GM12878 (cell line): ENCODE data around the gene SLC26A11. TPM values are rescaled to one million over a fixed set of nuclear protein-coding genes. Genes with fewer than 3 reads are reported as not detected.

Experiments
- ATAC-seq: fragments of 200-7000 bp; cut with Tn5 transposase; 3 replicates; pipeline ENCODE4 v1.9.1; 2020; ENCODE audit warnings: mild to moderate bottlenecking, moderate library complexity
- BruUV-seq: library from RNA; stranded (reverse); fragments of 400-500 nt; replicated peaks from 2 replicates; lab custom pipeline; 2021; lab: Mats Ljungman, UMichigan
- CTCF ChIA-PET: fragments of 300-600 bp; sonication (Branson Sonifier 250); formaldehyde crosslinking; extraction: SDS; loops from one replicate; lab custom pipeline; 2021; ENCODE audit warnings: inconsistent platforms; lab: Yijun Ruan, JAX
- POLR2A ChIA-PET: fragments of 350-600 bp; formaldehyde crosslinking; extraction: SDS; loops from one replicate; lab custom pipeline; 2021; ENCODE audit warnings: inconsistent platforms; lab: Charles Lee
- RAD21 ChIA-PET: fragments of 300-600 bp; sonication (Branson Sonifier 250); formaldehyde crosslinking; loops from one replicate; lab custom pipeline; 2023; ENCODE audit warnings: antibody characterized with exemption; ENCODE audit not compliant: unreplicated experiment; lab: Charles Lee
- SMC1A ChIA-PET: fragments of 300-600 bp; sonication (Branson Sonifier 250); formaldehyde crosslinking; loops from one replicate; lab custom pipeline; 2023; ENCODE audit not compliant: unreplicated experiment, uncharacterized antibody; lab: Charles Lee
- DNase-seq: peaks from one replicate; pipeline ENCODE4 v3.0.0-alpha.2; 2011; ENCODE audit warnings: low read depth, low spot score
- FAIRE-seq: peaks from 3 replicates; lab custom pipeline; 2011; peaks lifted over from hg19 to GRCh38; lab: Jason Lieb, UNC
- H2AFZ ChIP-seq: 2 replicates; pipeline ENCODE4 v1.6.0; 2011; ENCODE audit warnings: low read depth, low read length, control low read depth; ENCODE audit not compliant: control insufficient read depth
- H3K27ac ChIP-seq: 2 replicates; pipeline ENCODE4 v1.5.1; 2011; ENCODE audit warnings: control low read depth; ENCODE audit not compliant: control insufficient read depth, insufficient read depth
- H3K27me3 ChIP-seq, 2 experiments: replicated peaks in 1 of 2; 2 replicates each; pipeline versions ENCODE4 v1.6.0 to v1.6.1; 2011; ENCODE audit warnings: low read length in 1 of 2; ENCODE audit not compliant: control insufficient read depth in 2 of 2, insufficient read depth in 2 of 2
- H3K36me3 ChIP-seq, 2 experiments: 2 replicates each; pipeline ENCODE4 v1.5.1; 2011; ENCODE audit warnings: low read length in 1 of 2; ENCODE audit not compliant: control insufficient read depth in 2 of 2, insufficient read depth in 2 of 2
- H3K4me1 ChIP-seq: 2 replicates; pipeline ENCODE4 v1.6.1; 2011; ENCODE audit warnings: mild to moderate bottlenecking, low read length, moderate library complexity, mixed read lengths; ENCODE audit not compliant: control insufficient read depth, insufficient read depth
- H3K4me2 ChIP-seq: 2 replicates; pipeline ENCODE4 v1.6.0; 2011; ENCODE audit warnings: control low read depth; ENCODE audit not compliant: control insufficient read depth, insufficient read depth
- H3K4me3 ChIP-seq: fragments of 200-600 bp; sonication (generic); 2 replicates; pipeline ENCODE4 v1.5.1; 2016
- H3K79me2 ChIP-seq: 2 replicates; pipeline ENCODE4 v1.6.0; 2011; ENCODE audit warnings: low read length; ENCODE audit not compliant: control insufficient read depth, insufficient read depth
- H3K9ac ChIP-seq: 2 replicates; pipeline ENCODE4 v1.8.0; 2011; ENCODE audit warnings: low read length, control low read depth, mixed read lengths; ENCODE audit not compliant: control insufficient read depth, insufficient read depth
- H3K9me3 ChIP-seq: replicated peaks from 3 replicates; pipeline ENCODE4 v1.5.1; 2011; ENCODE audit warnings: mild to moderate bottlenecking, low read length; ENCODE audit not compliant: control insufficient read depth, insufficient read depth
- H4K20me1 ChIP-seq: 2 replicates; pipeline ENCODE4 v1.6.0; 2011; ENCODE audit not compliant: control insufficient read depth, insufficient read depth
- BMI1 ChIP-seq: fragments of 450-650 bp; IDR thresholded peaks from 2 replicates; pipeline ENCODE4 v1.6.1; 2016; ENCODE audit warnings: mild to moderate bottlenecking, moderate library complexity, borderline replicate concordance
- JUNB ChIP-seq: IDR thresholded peaks from 2 replicates; pipeline ENCODE4 v1.6.1; 2016; ENCODE audit warnings: antibody characterized with exemption, mild to moderate bottlenecking
- NRF1 ChIP-seq: conservative IDR thresholded peaks from 2 replicates; pipeline ENCODE4 v1.6.1; 2011; ENCODE audit warnings: mild to moderate bottlenecking, low read depth, low read length, improper control_type of control experiment
- PAX5 ChIP-seq: IDR thresholded peaks from 2 replicates; pipeline ENCODE4 v1.6.1; 2011; ENCODE audit warnings: low read depth, low read length, borderline replicate concordance
- POLR2AphosphoS5 ChIP-seq: IDR thresholded peaks from 2 replicates; pipeline ENCODE4 v1.6.1; 2011; ENCODE audit warnings: mild to moderate bottlenecking, low read length, inconsistent platforms
- WGBS: methylation state at CpG from one replicate; pipeline ENCODE4 v1.1.6; 2016; ENCODE audit warnings: low lambda C conversion rate; ENCODE audit not compliant: insufficient replicate concordance, insufficient coverage; ENCODE audit errors: missing lambda C conversion rate; 5-methylcytosine and 5-hydroxymethylcytosine counted together
- in situ Hi-C: fragments of 300-500 bp; cut with MboI; formaldehyde crosslinking; loops from 9 replicates; pipeline ENCODE4 v1.14.3; 2018; ENCODE audit warnings: mixed read lengths
- intact Hi-C: fragments of 100-400 bp; cut with micrococcal nuclease; formaldehyde crosslinking; loops from one replicate; pipeline ENCODE4 v1.14.2; 2022; ENCODE audit not compliant: unreplicated experiment
- polyA plus RNA-seq, 11 experiments: library from polyadenylated mRNA; depleted of rRNA in 4 of 11; unstranded in 6 of 11; stranded (reverse) in 5 of 11; fragments of >200 nt; fragmentation: Nextera tagmentation in 4 of 11; fragmentation: Illumina TruSeq in 1 of 11; extraction: Ambion mirVana in 4 of 11; extraction: Trizol in 1 of 11; gene quantifications; 1 replicate in 1 of 11; 2 replicates in 10 of 11; pipeline versions ENCODE4 v1.2.1 to v1.2.3, GENCODE V29; 2011 to 2016; ENCODE audit warnings: inconsistent platforms in 2 of 11, missing spikeins in 2 of 11, low read depth in 1 of 11
- total RNA-seq, 4 experiments: library from RNA; depleted of rRNA in 3 of 4; stranded (reverse); fragments of >200 nt in 3 of 4; fragmentation: Illumina TruSeq in 1 of 4; extraction: Trizol in 1 of 4; gene quantifications; 2 replicates each; pipeline versions ENCODE4 v1.2.1 to v1.2.3, GENCODE V29; 2013 to 2021
- TF ChIP-seq, protein P1 (sequence below): IDR thresholded peaks from 2 replicates; pipeline ENCODE4 v1.6.1; 2011; ENCODE audit warnings: low read depth, low read length, improper control_type of control experiment, borderline replicate concordance
- TF ChIP-seq, protein P2 (sequence below): IDR thresholded peaks from 2 replicates; pipeline ENCODE4 v1.6.1; 2012; ENCODE audit warnings: low read depth, low read length, improper control_type of control experiment
- TF ChIP-seq, protein P3 (sequence below): fragments of 450-650 bp; conservative IDR thresholded peaks from 2 replicates; pipeline ENCODE4 v1.6.1; 2017; ENCODE audit warnings: mild to moderate bottlenecking, moderate library complexity
- TF ChIP-seq, protein P4 (sequence below): IDR thresholded peaks from 2 replicates; pipeline ENCODE4 v1.6.1; 2011; ENCODE audit warnings: borderline replicate concordance, low read depth, mild to moderate bottlenecking, moderate library complexity, low read length; ENCODE audit not compliant: insufficient read depth, poor library complexity, severe bottlenecking
- TF ChIP-seq, protein P5 (sequence below): IDR thresholded peaks from 2 replicates; pipeline ENCODE4 v1.6.1; 2011; ENCODE audit warnings: mild to moderate bottlenecking, low read depth, low read length, moderate library complexity; ENCODE audit not compliant: insufficient replicate concordance

Gene SLC26A11
- total and polyA plus RNA-seq, 10 of the 15 experiments (the other 5 are each of a cell fraction or from before 2014, with no cell fraction given): 0.05 to 4.1 (median 1.2) TPM; not detected in 1

DNA sequence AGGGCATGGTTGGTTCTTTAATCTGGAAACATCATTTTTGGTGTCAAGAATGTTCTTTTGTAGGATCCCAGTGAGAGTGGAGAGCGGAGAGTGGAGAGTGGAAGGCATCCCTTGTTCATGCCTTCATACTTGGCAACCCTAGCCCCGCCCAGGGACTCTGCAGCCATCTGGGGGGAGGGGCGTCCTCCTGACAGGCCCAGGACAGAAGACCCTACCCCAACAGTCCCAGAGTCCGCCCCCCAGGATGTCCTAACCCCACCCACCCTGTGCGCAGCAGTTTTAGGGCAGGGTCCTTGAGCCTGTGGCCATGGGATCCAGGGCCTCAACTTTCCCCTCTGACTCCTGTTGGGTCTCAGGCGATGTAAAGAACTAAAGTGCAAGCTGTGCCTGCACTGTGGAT is 4.5 kb downstream of the SLC26A11 start (continued):
- TF ChIP-seq, protein P1, sequence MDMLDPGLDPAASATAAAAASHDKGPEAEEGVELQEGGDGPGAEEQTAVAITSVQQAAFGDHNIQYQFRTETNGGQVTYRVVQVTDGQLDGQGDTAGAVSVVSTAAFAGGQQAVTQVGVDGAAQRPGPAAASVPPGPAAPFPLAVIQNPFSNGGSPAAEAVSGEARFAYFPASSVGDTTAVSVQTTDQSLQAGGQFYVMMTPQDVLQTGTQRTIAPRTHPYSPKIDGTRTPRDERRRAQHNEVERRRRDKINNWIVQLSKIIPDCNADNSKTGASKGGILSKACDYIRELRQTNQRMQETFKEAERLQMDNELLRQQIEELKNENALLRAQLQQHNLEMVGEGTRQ: no peak
- TF ChIP-seq BMI1: no peak
- TF ChIP-seq, protein P2, sequence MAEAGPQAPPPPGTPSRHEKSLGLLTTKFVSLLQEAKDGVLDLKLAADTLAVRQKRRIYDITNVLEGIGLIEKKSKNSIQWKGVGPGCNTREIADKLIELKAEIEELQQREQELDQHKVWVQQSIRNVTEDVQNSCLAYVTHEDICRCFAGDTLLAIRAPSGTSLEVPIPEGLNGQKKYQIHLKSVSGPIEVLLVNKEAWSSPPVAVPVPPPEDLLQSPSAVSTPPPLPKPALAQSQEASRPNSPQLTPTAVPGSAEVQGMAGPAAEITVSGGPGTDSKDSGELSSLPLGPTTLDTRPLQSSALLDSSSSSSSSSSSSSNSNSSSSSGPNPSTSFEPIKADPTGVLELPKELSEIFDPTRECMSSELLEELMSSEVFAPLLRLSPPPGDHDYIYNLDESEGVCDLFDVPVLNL: no peak
- TF ChIP-seq, protein P3, sequence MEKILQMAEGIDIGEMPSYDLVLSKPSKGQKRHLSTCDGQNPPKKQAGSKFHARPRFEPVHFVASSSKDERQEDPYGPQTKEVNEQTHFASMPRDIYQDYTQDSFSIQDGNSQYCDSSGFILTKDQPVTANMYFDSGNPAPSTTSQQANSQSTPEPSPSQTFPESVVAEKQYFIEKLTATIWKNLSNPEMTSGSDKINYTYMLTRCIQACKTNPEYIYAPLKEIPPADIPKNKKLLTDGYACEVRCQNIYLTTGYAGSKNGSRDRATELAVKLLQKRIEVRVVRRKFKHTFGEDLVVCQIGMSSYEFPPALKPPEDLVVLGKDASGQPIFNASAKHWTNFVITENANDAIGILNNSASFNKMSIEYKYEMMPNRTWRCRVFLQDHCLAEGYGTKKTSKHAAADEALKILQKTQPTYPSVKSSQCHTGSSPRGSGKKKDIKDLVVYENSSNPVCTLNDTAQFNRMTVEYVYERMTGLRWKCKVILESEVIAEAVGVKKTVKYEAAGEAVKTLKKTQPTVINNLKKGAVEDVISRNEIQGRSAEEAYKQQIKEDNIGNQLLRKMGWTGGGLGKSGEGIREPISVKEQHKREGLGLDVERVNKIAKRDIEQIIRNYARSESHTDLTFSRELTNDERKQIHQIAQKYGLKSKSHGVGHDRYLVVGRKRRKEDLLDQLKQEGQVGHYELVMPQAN: no peak
- TF ChIP-seq, all 136 proteins: peak for 0

DNA sequence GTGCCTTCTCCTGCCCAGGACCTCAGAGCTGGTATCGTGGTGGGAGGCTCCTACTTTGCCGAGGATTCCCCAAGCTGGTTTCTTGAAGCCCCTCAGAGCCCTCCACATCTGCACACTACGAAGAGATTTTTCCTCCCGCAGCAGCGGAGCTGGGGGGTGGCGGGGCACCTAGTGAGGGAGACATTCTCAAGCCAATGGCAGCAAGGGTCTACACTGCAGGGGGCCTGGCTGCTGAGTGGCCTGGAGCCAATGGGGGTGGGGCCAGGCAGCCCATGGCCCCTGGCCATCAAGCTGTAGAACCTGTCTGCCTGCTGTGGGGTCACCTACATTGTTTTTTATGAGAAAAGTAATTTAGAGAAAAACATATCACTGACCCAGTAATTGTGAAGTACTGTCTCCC is 5.0 kb downstream of the SLC26A11 start:
- Histone ChIP-seq H3K4me2 (no peak overlapping the region), H3K4me3 (no peak overlapping the region), H3K36me3 (no peaks in the 10 kb centered on the region), H3K9ac (no peak overlapping the region), H2AFZ (no peak overlapping the region), H3K4me1 (no peaks in the 10 kb centered on the region), H3K27me3 (no peaks in the 10 kb centered on the region), H4K20me1 (no peaks in the 10 kb centered on the region), H3K9me3 (no peaks in the 10 kb centered on the region), H3K79me2 (no peaks in the 10 kb centered on the region), H3K27ac (no peak overlapping the region)
- WGBS: 57% methylated on average over 6 of the region's 6 CpGs
- no peak for FAIRE-seq
- in situ Hi-C loops: no loop called here
- no TSS peak for BruUV-seq
- ChIA-PET SMC1A (no interaction called here), CTCF (interaction anchor here (1.1 kb wide), 1 partner anchor 29 kb away, joined by 3 read pairs; no protein-coding TSS in a partner anchor), POLR2A (no interaction called here), RAD21 (no interaction called here)
- no peak for DNase-seq
- intact Hi-C loops: no loop called here
- ATAC-seq: no peak
- TF ChIP-seq JUNB (no peak), POLR2AphosphoS5 (no peak), PAX5 (no peak), NRF1 (no peak)
- TF ChIP-seq, protein P3: no peak
- TF ChIP-seq, protein P4, sequence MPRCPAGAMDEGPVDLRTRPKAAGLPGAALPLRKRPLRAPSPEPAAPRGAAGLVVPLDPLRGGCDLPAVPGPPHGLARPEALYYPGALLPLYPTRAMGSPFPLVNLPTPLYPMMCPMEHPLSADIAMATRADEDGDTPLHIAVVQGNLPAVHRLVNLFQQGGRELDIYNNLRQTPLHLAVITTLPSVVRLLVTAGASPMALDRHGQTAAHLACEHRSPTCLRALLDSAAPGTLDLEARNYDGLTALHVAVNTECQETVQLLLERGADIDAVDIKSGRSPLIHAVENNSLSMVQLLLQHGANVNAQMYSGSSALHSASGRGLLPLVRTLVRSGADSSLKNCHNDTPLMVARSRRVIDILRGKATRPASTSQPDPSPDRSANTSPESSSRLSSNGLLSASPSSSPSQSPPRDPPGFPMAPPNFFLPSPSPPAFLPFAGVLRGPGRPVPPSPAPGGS: no peak
- TF ChIP-seq, protein P5, sequence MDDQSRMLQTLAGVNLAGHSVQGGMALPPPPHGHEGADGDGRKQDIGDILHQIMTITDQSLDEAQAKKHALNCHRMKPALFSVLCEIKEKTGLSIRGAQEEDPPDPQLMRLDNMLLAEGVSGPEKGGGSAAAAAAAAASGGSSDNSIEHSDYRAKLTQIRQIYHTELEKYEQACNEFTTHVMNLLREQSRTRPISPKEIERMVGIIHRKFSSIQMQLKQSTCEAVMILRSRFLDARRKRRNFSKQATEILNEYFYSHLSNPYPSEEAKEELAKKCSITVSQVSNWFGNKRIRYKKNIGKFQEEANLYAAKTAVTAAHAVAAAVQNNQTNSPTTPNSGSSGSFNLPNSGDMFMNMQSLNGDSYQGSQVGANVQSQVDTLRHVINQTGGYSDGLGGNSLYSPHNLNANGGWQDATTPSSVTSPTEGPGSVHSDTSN: no peak
